Urinary bladder (tissue), 4 donors: Measurements from ENCODE around the gene SP8. TPM values are rescaled to one million over a fixed set of nuclear protein-coding genes. Genes with fewer than 3 reads are reported as not detected.
A peak's percentile ranks its signal among the peaks of the same experiment; 100 is the strongest.

ENCODE experiments used
- DNase-seq: peaks from one replicate; pipeline ENCODE4 v3.0.0-alpha.2; 2015; ENCODE audit errors: extremely low spot score
- H3K27ac ChIP-seq: one replicate; pipeline ENCODE4 v1.5.1; 2013; ENCODE audit warnings: low read depth, mild to moderate bottlenecking, moderate library complexity
- H3K36me3 ChIP-seq: one replicate; pipeline ENCODE4 v1.6.1; 2013; ENCODE audit warnings: mild to moderate bottlenecking, moderate library complexity; ENCODE audit not compliant: insufficient read depth
- H3K4me1 ChIP-seq: one replicate; pipeline ENCODE4 v1.6.1; 2013; ENCODE audit warnings: mild to moderate bottlenecking, moderate library complexity; ENCODE audit not compliant: insufficient read depth
- H3K4me3 ChIP-seq: one replicate; pipeline ENCODE4 v1.5.1; 2013; ENCODE audit warnings: low read depth, low read length
- WGBS: extraction: QIAGEN DNeasy Blood & Tissue Kit; methylation state at CpG from one replicate; pipeline ENCODE4 v1.1.7; 2013; 5-methylcytosine and 5-hydroxymethylcytosine counted together
- polyA plus RNA-seq: library from polyadenylated mRNA; stranded (reverse); fragments of 200-250 nt; gene quantifications from one replicate; pipeline ENCODE4 v1.2.3, GENCODE V29; 2013
- total RNA-seq: library from RNA; depleted of rRNA; stranded (reverse); fragments of >200 nt; gene quantifications from one replicate; pipeline ENCODE4 v1.2.3, GENCODE V29; 2014
- donor health status: healthy with polysubstance abuse.
- donor health status: healthy.

SP8 gene
- total and polyA plus RNA-seq, 2 donors: 0.11 TPM; not detected in 1

- Histone ChIP-seq H3K27ac (no peak overlapping the region), H3K4me3 (no peak overlapping the region), H3K36me3 (no peaks in the 10 kb centered on the region), H3K4me1 (no peaks in the 10 kb centered on the region)
- no peak for DNase-seq
- WGBS: 16% methylated on average over 10 of the region's 10 CpGs
These were observed 1.8 kb upstream of the SP8 start for GRCh38 chr7:20788420-20788990.

GRCh38 chr7:20787660-20788419 is 1.2 kb upstream of the SP8 start:
- H3K4me1 ChIP-seq: no peaks in the 10 kb centered on the region
- DNase-seq: no peak
- H3K36me3 ChIP-seq: no peaks in the 10 kb centered on the region
- H3K4me3 ChIP-seq: no peak overlapping the region
- WGBS: 10% methylated on average over 21 of the region's 21 CpGs
- no peak overlapping the region for H3K27ac ChIP-seq

- no peak for DNase-seq
- Histone ChIP-seq H3K4me1 (no peaks in the 10 kb centered on the region), H3K36me3 (no peaks in the 10 kb centered on the region), H3K27ac (no peak overlapping the region), H3K4me3 (peak overlapping the region; percentile 35)
- WGBS: 4% methylated on average over 14 of the region's 14 CpGs
These were observed 286 bp downstream of the SP8 start for GRCh38 chr7:20786421-20786778.

- WGBS: 4% methylated on average over 10 of the region's 10 CpGs
- Histone ChIP-seq H3K27ac (no peak overlapping the region), H3K36me3 (no peaks in the 10 kb centered on the region), H3K4me1 (no peaks in the 10 kb centered on the region), H3K4me3 (peak overlapping the region; percentile 35)
- no peak for DNase-seq
These were observed 655 bp downstream of the SP8 start for GRCh38 chr7:20786049-20786412.

GRCh38 chr7:20785157-20786048 is 1.3 kb downstream of the SP8 start:
- no peaks in the 10 kb centered on the region for H3K4me1 ChIP-seq
- H3K4me3 ChIP-seq: peak overlapping the region; percentile 35
- no peak for DNase-seq
- H3K27ac ChIP-seq: no peak overlapping the region
- no peaks in the 10 kb centered on the region for H3K36me3 ChIP-seq
- WGBS: 1% methylated on average over 89 of the region's 89 CpGs

- Histone ChIP-seq H3K4me1 (no peaks in the 10 kb centered on the region), H3K36me3 (no peaks in the 10 kb centered on the region), H3K4me3 (peak overlapping the region; percentile 18), H3K27ac (no peak overlapping the region)
- DNase-seq: no peak
- 3% methylated on average over 93 of the region's 93 CpGs for WGBS
These were observed 2.1 kb downstream of the SP8 start for GRCh38 chr7:20784388-20785156.

GRCh38 chr7:20783700-20784387 is 2.8 kb downstream of the SP8 start:
- Histone ChIP-seq H3K27ac (no peak overlapping the region), H3K4me3 (peak overlapping the region; percentile 18), H3K36me3 (no peaks in the 10 kb centered on the region), H3K4me1 (no peaks in the 10 kb centered on the region)
- DNase-seq: no peak
- 2% methylated on average over 49 of the region's 49 CpGs for WGBS

- Histone ChIP-seq H3K36me3 (no peaks in the 10 kb centered on the region), H3K4me1 (no peaks in the 10 kb centered on the region), H3K27ac (no peak overlapping the region), H3K4me3 (no peak overlapping the region)
- no peak for DNase-seq
- WGBS: 18% methylated on average over 15 of the region's 15 CpGs
These were observed 3.5 kb downstream of the SP8 start for GRCh38 chr7:20783125-20783699.

GRCh38 chr7:20779041-20779440 is 7.6 kb downstream of the SP8 start:
- H3K27ac ChIP-seq: no peak overlapping the region
- H3K4me3 ChIP-seq: no peak overlapping the region
- 20% methylated on average over 16 of the region's 16 CpGs for WGBS
- DNase-seq: no peak
- H3K4me1 ChIP-seq: no peaks in the 10 kb centered on the region
- H3K36me3 ChIP-seq: no peaks in the 10 kb centered on the region

GRCh38 chr7:20778063-20778721 is 8.5 kb downstream of the SP8 start:
- H3K4me1 ChIP-seq: no peaks in the 10 kb centered on the region
- 2% methylated on average over 63 of the region's 63 CpGs for WGBS
- no peaks in the 10 kb centered on the region for H3K36me3 ChIP-seq
- H3K4me3 ChIP-seq: peak overlapping the region; percentile 11
- H3K27ac ChIP-seq: no peak overlapping the region
- DNase-seq: no peak

GRCh38 chr7:20777377-20778062 is 9.2 kb downstream of the SP8 start:
- WGBS: 9% methylated on average over 30 of the region's 30 CpGs
- H3K4me3 ChIP-seq: peak overlapping the region; percentile 11
- H3K36me3 ChIP-seq: no peaks in the 10 kb centered on the region
- H3K27ac ChIP-seq: no peak overlapping the region
- H3K4me1 ChIP-seq: no peaks in the 10 kb centered on the region
- no peak for DNase-seq

GRCh38 chr7:20776942-20777341 is 9.7 kb downstream of the SP8 start:
- H3K27ac ChIP-seq: no peak overlapping the region
- no peaks in the 10 kb centered on the region for H3K36me3 ChIP-seq
- H3K4me3 ChIP-seq: no peak overlapping the region
- H3K4me1 ChIP-seq: no peaks in the 10 kb centered on the region
- DNase-seq: no peak
- 18% methylated on average over 10 of the region's 10 CpGs for WGBS
